HepG2 (cell line): ENCODE results near the gene DLX4. TPM values are rescaled to one million over a fixed set of nuclear protein-coding genes. Genes with fewer than 3 reads are reported as not detected.

ENCODE experiments used
- ATAC-seq: fragments of 200-7000 bp; cut with Tn5 transposase; 3 replicates; pipeline ENCODE4 v1.9.1; 2020; ENCODE audit warnings: mild to moderate bottlenecking, moderate library complexity
- BruUV-seq: library from RNA; stranded (reverse); fragments of 400-500 nt; replicated peaks from 2 replicates; lab custom pipeline; 2021; lab: Mats Ljungman, UMichigan
- CTCF ChIA-PET: fragments of 300-600 bp; formaldehyde crosslinking; extraction: SDS; loops from one replicate; lab custom pipeline; 2021; ENCODE audit warnings: low total read pairs, inconsistent platforms, low intra/inter-chr PET ratio; lab: Yijun Ruan, JAX
- POLR2A ChIA-PET: fragments of 350-600 bp; sonication (Branson Sonifier 250); formaldehyde crosslinking; loops from one replicate; lab custom pipeline; 2020; ENCODE audit warnings: antibody characterized with exemption, inconsistent platforms; lab: Yijun Ruan, JAX
- DNase-seq: peaks from one replicate; pipeline ENCODE4 v3.0.0-alpha.2; 2015; ENCODE audit warnings: low spot score
- FAIRE-seq: peaks from 3 replicates; lab custom pipeline; 2011; peaks lifted over from hg19 to GRCh38; lab: Jason Lieb, UNC
- H2AFZ ChIP-seq: one replicate; pipeline ENCODE4 v1.6.1; 2011; ENCODE audit warnings: low read length, inconsistent platforms
- H3K27ac ChIP-seq: fragments of 300-600 bp; 3 replicates; pipeline ENCODE4 v1.8.0; 2011; ENCODE audit warnings: mixed run types, mild to moderate bottlenecking, mixed read lengths, low read length, inconsistent platforms; ENCODE audit not compliant: insufficient read depth; ENCODE audit errors: extremely low read length
- H3K27me3 ChIP-seq, 2 experiments: fragments of 200-600 bp in 1 of 2; 2 replicates in 1 of 2; 3 replicates in 1 of 2; pipeline versions ENCODE4 v1.6.0 to v1.8.0; 2011; ENCODE audit warnings: low read length in 2 of 2, mild to moderate bottlenecking in 2 of 2, moderate library complexity in 2 of 2, inconsistent platforms in 1 of 2; ENCODE audit not compliant: insufficient read depth in 2 of 2, control insufficient read depth in 1 of 2
- H3K36me3 ChIP-seq, 2 experiments: fragments of 200-600 bp in 1 of 2; replicated peaks in 1 of 2; 2 replicates in 1 of 2; 3 replicates in 1 of 2; pipeline versions ENCODE4 v1.5.1 to v1.8.0; 2011; ENCODE audit warnings: low read length in 2 of 2, inconsistent platforms in 1 of 2; ENCODE audit not compliant: insufficient read depth in 2 of 2, control insufficient read depth in 1 of 2
- H3K4me1 ChIP-seq: 2 replicates; pipeline ENCODE4 v1.5.1; 2012; ENCODE audit warnings: low read length, inconsistent platforms; ENCODE audit not compliant: insufficient read depth
- H3K4me2 ChIP-seq: 2 replicates; pipeline ENCODE4 v1.6.0; 2011; ENCODE audit warnings: low read depth, low read length, inconsistent platforms
- H3K4me3 ChIP-seq, 3 experiments: fragments of 200-600 bp in 1 of 3; sonication (generic), shearing (Covaris generic) in 1 of 3; replicated peaks in 1 of 3; 2 replicates each; pipeline ENCODE4 v1.5.1; 2011 to 2016; ENCODE audit warnings: low read length in 3 of 3, inconsistent platforms in 2 of 3, low read depth in 2 of 3, mild to moderate bottlenecking in 2 of 3, control low read depth in 1 of 3, mixed read lengths in 1 of 3; ENCODE audit not compliant: insufficient read depth in 1 of 3
- H3K79me2 ChIP-seq: one replicate; pipeline ENCODE4 v1.6.1; 2011; ENCODE audit warnings: low read length, inconsistent platforms; ENCODE audit not compliant: insufficient read depth
- H3K9ac ChIP-seq: 2 replicates; pipeline ENCODE4 v1.6.0; 2011; ENCODE audit warnings: mild to moderate bottlenecking, low read depth, low read length, inconsistent platforms; ENCODE audit not compliant: insufficient read depth
- H3K9me3 ChIP-seq: 2 replicates; pipeline ENCODE4 v1.5.1; 2012; ENCODE audit warnings: mild to moderate bottlenecking, low read length
- H4K20me1 ChIP-seq: 2 replicates; pipeline ENCODE4 v1.6.0; 2011; ENCODE audit warnings: inconsistent platforms, mild to moderate bottlenecking, low read length, moderate library complexity; ENCODE audit not compliant: insufficient read depth
- CTCF ChIP-seq: sonication (generic); formaldehyde crosslinking; IDR thresholded peaks from 2 replicates; pipeline ENCODE4 v1.5.0; 2020; ENCODE audit warnings: mild to moderate bottlenecking, missing genetic modification reagents, moderate library complexity
- EZH2 ChIP-seq: conservative IDR thresholded peaks from 2 replicates; pipeline ENCODE4 v1.6.1; 2012; ENCODE audit warnings: mild to moderate bottlenecking, low read depth, low read length, moderate library complexity
- HMGXB3 ChIP-seq: sonication (generic); formaldehyde crosslinking; IDR thresholded peaks from 2 replicates; pipeline ENCODE4 v1.4.0; 2020; ENCODE audit warnings: missing genetic modification reagents, borderline replicate concordance
- ZC3H13 ChIP-seq: sonication (generic); formaldehyde crosslinking; IDR thresholded peaks from 2 replicates; pipeline ENCODE4 v1.8.1; 2023; ENCODE audit warnings: mild to moderate bottlenecking, missing genetic modification reagents, moderate library complexity
- ZNF543 ChIP-seq: sonication (generic); formaldehyde crosslinking; IDR thresholded peaks from 2 replicates; pipeline ENCODE4 v1.4.0; 2020; ENCODE audit warnings: mild to moderate bottlenecking, missing genetic modification reagents
- WGBS: methylation state at CpG from one replicate; pipeline ENCODE4 v1.1.6; 2017; ENCODE audit warnings: low lambda C conversion rate; 5-methylcytosine and 5-hydroxymethylcytosine counted together
- in situ Hi-C: cut with HindIII; loops from 2 replicates; pipeline ENCODE4 v1.10.0; 2017; ENCODE audit warnings: low pct_unique_long_range_greater_than_20kb; ENCODE audit not compliant: extremely low pct_ligation_motif_present
- intact Hi-C: fragments of 100-400 bp; cut with micrococcal nuclease; formaldehyde crosslinking; loops from one replicate; pipeline ENCODE4 v1.10.0; 2022; ENCODE audit not compliant: unreplicated experiment
- polyA plus RNA-seq, 8 experiments: library from polyadenylated mRNA; depleted of rRNA in 3 of 8; stranded (reverse) in 7 of 8; unstranded in 1 of 8; fragments of >200 nt; fragmentation: Illumina TruSeq in 4 of 8; extraction: Trizol in 4 of 8; gene quantifications; 2 replicates each; pipeline versions ENCODE4 v1.2.1 to v1.2.3, GENCODE V29; 2011 to 2016; ENCODE audit warnings: low read depth in 4 of 8, missing spikeins in 1 of 8, mixed read lengths in 1 of 8; ENCODE audit not compliant: insufficient read depth in 1 of 8
- total RNA-seq, 5 experiments: library from RNA; depleted of rRNA; stranded (reverse); fragments of >200 nt; fragmentation: Illumina TruSeq; extraction: Trizol; gene quantifications; 2 replicates each; pipeline ENCODE4 v1.2.3, GENCODE V29; 2016; ENCODE audit warnings: low read depth in 1 of 5
- TF ChIP-seq, protein P1 (sequence below): sonication (generic); formaldehyde crosslinking; IDR thresholded peaks from 2 replicates; pipeline ENCODE4 v1.4.0; 2020; ENCODE audit warnings: missing genetic modification reagents, borderline replicate concordance

DLX4 gene
- total and polyA plus RNA-seq, 2 of the 13 experiments (the other 11 are each of a cell fraction or from before 2014, with no cell fraction given), result 0.55 to 2.3 TPM

- CTCF ChIA-PET, result no interaction called here
- no TSS peak for BruUV-seq
- DNase-seq, result no peak
- H3K36me3 ChIP-seq, result no peaks in the 10 kb centered on the region
- no peak for FAIRE-seq
- H3K4me2 ChIP-seq, result no peak overlapping the region
- peaks cover 34 to 98% of the 10 kb centered on the region in 2 experiments for H3K27me3 ChIP-seq
- H3K4me3 ChIP-seq, result no peak overlapping the region
- no peaks in the 10 kb centered on the region for H3K79me2 ChIP-seq
- POLR2A ChIA-PET, result no interaction called here
- in situ Hi-C loops (no loop called here), intact Hi-C loops (no loop called here)
- peaks cover 17% of the 10 kb centered on the region for H3K4me1 ChIP-seq
- H3K27ac ChIP-seq, result no peak overlapping the region
- WGBS, result 29% methylated on average over 7 of the region's 7 CpGs
- H3K9me3 ChIP-seq, result no peaks in the 10 kb centered on the region
- H3K9ac ChIP-seq, result no peak overlapping the region
- no peak for TF ChIP-seq ZC3H13 (CRISPR knock-in tag)
- no peak overlapping the region for H2AFZ ChIP-seq
- no peak for ATAC-seq
- H4K20me1 ChIP-seq, result 0 out of 2 replicates have a peak, but pooled peaks cover 4% of the 10 kb centered on the region
These were observed 6.5 kb downstream of the DLX4 start for GRCh38 chr17:49975531-49975930.

GRCh38 chr17:49976163-49976827, 7.3 kb downstream of the DLX4 start:
- in situ Hi-C loops, result no loop called here
- Histone ChIP-seq H2AFZ (no peak overlapping the region), H3K27ac (no peak overlapping the region), H3K4me3 (no peak overlapping the region), H3K4me2 (no peak overlapping the region), H3K79me2 (no peaks in the 10 kb centered on the region), H3K9ac (no peak overlapping the region), H4K20me1 (no peaks in the 10 kb centered on the region), H3K4me1 (peaks cover 17% of the 10 kb centered on the region), H3K9me3 (no peaks in the 10 kb centered on the region), H3K36me3 (no peaks in the 10 kb centered on the region), H3K27me3 (peaks cover 39 to 98% of the 10 kb centered on the region in 2 experiments)
- CTCF ChIA-PET, result no interaction called here
- WGBS, result 4% methylated on average over 5 of the region's 5 CpGs
- ATAC-seq (no peak), FAIRE-seq (no peak), DNase-seq (no peak)
- POLR2A ChIA-PET, result no interaction called here
- no TSS peak for BruUV-seq
- TF ChIP-seq CTCF (no peak), ZNF543 (CRISPR knock-in tag) (no peak), EZH2 (peak; percentile 42; the same call in 1 of the 2 replicates), HMGXB3 (CRISPR knock-in tag) (no peak)
- TF ChIP-seq, protein P1, sequence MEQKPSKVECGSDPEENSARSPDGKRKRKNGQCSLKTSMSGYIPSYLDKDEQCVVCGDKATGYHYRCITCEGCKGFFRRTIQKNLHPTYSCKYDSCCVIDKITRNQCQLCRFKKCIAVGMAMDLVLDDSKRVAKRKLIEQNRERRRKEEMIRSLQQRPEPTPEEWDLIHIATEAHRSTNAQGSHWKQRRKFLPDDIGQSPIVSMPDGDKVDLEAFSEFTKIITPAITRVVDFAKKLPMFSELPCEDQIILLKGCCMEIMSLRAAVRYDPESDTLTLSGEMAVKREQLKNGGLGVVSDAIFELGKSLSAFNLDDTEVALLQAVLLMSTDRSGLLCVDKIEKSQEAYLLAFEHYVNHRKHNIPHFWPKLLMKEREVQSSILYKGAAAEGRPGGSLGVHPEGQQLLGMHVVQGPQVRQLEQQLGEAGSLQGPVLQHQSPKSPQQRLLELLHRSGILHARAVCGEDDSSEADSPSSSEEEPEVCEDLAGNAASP (CRISPR knock-in tag), result no peak
- intact Hi-C loops, result no loop called here
